ENCODE data around the gene JAK3.

GRCh38 chr19:17873786-17874757 is 26.3 kb upstream of the JAK3 start:
- TF ChIP-seq CTCF (IDR thresholded peaks at IDR 0.05) (no peak), POLR2A (IDR thresholded peaks at IDR 0.05) (no peak)
